Activated T-helper 17 cell treated with anti-CD3 and anti-CD28 coated beads, Interleukin-2, amount 50 U/mL, for 72 hours (primary cell): ENCODE data around the gene RPS24. TPM values are rescaled to one million over a fixed set of nuclear protein-coding genes. Genes with fewer than 3 reads are reported as not detected.
"Not testable (repeated sequence)": the region's sequence is repeated elsewhere in the genome, so short reads cannot be mapped to it uniquely, and the experiment has no call there.

Experiments used
- ATAC-seq: fragments of 150-1000 bp; cut with Tn5 transposase; replicated peaks from 2 replicates; pipeline ENCODE4 v1.10.0; 2021; ENCODE audit warnings: mild to moderate bottlenecking, moderate library complexity
- H3K27ac Mint-ChIP-seq: one replicate; pipeline ENCODE4 v1.8.0; 2022; ENCODE audit warnings: mixed read lengths
- H3K27me3 Mint-ChIP-seq: one replicate; pipeline ENCODE4 v1.8.0; 2022; ENCODE audit warnings: mixed read lengths
- H3K36me3 Mint-ChIP-seq: one replicate; pipeline ENCODE4 v1.8.0; 2022; ENCODE audit warnings: low read depth, mild to moderate bottlenecking, mixed read lengths
- H3K4me1 Mint-ChIP-seq: one replicate; pipeline ENCODE4 v1.8.0; 2022; ENCODE audit warnings: mixed read lengths
- H3K4me3 Mint-ChIP-seq: one replicate; pipeline ENCODE4 v1.8.0; 2022; ENCODE audit warnings: mild to moderate bottlenecking, mixed read lengths
- H3K9me3 Mint-ChIP-seq: one replicate; pipeline ENCODE4 v1.8.0; 2022; ENCODE audit warnings: mixed read lengths
- total RNA-seq, 2 donors: library from RNA; stranded (reverse); gene quantifications; one replicate each; pipeline ENCODE4 v1.2.3, GENCODE V29; 2022

The RPS24 gene
- total RNA-seq, 2 donors from 2014 or later, result 890 to 1,474 TPM

- ATAC-seq, result no peak
- Mint-ChIP-seq H3K4me3 (no peak overlapping the region), H3K27ac (no peak overlapping the region), H3K9me3 (no peaks in the 10 kb centered on the region), H3K4me1 (no peaks in the 10 kb centered on the region), H3K36me3 (peaks cover 14% of the 10 kb centered on the region), H3K27me3 (no peaks in the 10 kb centered on the region)
Measured at GRCh38 chr10:78053211-78053868, 19.7 kb downstream of the RPS24 start.

GRCh38 chr10:78058562-78058961 is 24.9 kb downstream of the RPS24 start:
- Mint-ChIP-seq H3K27me3 (peaks cover 9% of the 10 kb centered on the region), H3K9me3 (no peaks in the 10 kb centered on the region), H3K4me1 (no peaks in the 10 kb centered on the region), H3K36me3 (peaks cover 9% of the 10 kb centered on the region), H3K27ac (no peak overlapping the region), H3K4me3 (no peak overlapping the region)
- ATAC-seq, result no peak

GRCh38 chr10:78059906-78060702 is 26.4 kb downstream of the RPS24 start:
- peaks cover 9% of the 10 kb centered on the region for H3K27me3 Mint-ChIP-seq
- no peak overlapping the region for H3K4me3 Mint-ChIP-seq
- ATAC-seq, result no peak
- no peak overlapping the region for H3K27ac Mint-ChIP-seq
- no peaks in the 10 kb centered on the region for H3K9me3 Mint-ChIP-seq
- peaks cover 5% of the 10 kb centered on the region for H3K36me3 Mint-ChIP-seq
- H3K4me1 Mint-ChIP-seq, result no peaks in the 10 kb centered on the region

GRCh38 chr10:78062296-78062695 is 28.6 kb downstream of the RPS24 start:
- ATAC-seq, result no peak
- H3K4me3 Mint-ChIP-seq, result no peak overlapping the region

GRCh38 chr10:78063236-78063635 is 29.6 kb downstream of the RPS24 start:
- no peak for ATAC-seq
- H3K27ac Mint-ChIP-seq, result no peak overlapping the region
- no peaks in the 10 kb centered on the region for H3K4me1 Mint-ChIP-seq
- H3K36me3 Mint-ChIP-seq, result no peaks in the 10 kb centered on the region
- peaks cover 9% of the 10 kb centered on the region for H3K27me3 Mint-ChIP-seq
- H3K9me3 Mint-ChIP-seq, result no peaks in the 10 kb centered on the region
- H3K4me3 Mint-ChIP-seq, result no peak overlapping the region

More at GRCh38 chr10:78062296-78062695, 28.6 kb downstream of the RPS24 start:
- Mint-ChIP-seq H3K27ac (no peak overlapping the region), H3K27me3 (peaks cover 9% of the 10 kb centered on the region), H3K9me3 (no peaks in the 10 kb centered on the region), H3K4me1 (no peaks in the 10 kb centered on the region), H3K36me3 (no peaks in the 10 kb centered on the region)

- not testable (repeated sequence) for H3K9me3 Mint-ChIP-seq, H3K27ac Mint-ChIP-seq
Measured at GRCh38 chr10:78064919-78065318, 31.3 kb downstream of the RPS24 start.

GRCh38 chr10:78065611-78066010 is 31.9 kb downstream of the RPS24 start:
- no peaks in the 10 kb centered on the region for H3K9me3 Mint-ChIP-seq
- ATAC-seq, result no peak
- H3K4me1 Mint-ChIP-seq, result no peaks in the 10 kb centered on the region
- peaks cover 9% of the 10 kb centered on the region for H3K27me3 Mint-ChIP-seq
- no peaks in the 10 kb centered on the region for H3K36me3 Mint-ChIP-seq
- no peak overlapping the region for H3K27ac Mint-ChIP-seq
- no peak overlapping the region for H3K4me3 Mint-ChIP-seq

More at GRCh38 chr10:78064919-78065318, 31.3 kb downstream of the RPS24 start:
- not testable (repeated sequence) for H3K27me3 Mint-ChIP-seq, H3K36me3 Mint-ChIP-seq, H3K4me3 Mint-ChIP-seq, ATAC-seq, H3K4me1 Mint-ChIP-seq

GRCh38 chr10:78066012-78066411 is 32.3 kb downstream of the RPS24 start:
- Mint-ChIP-seq H3K9me3 (no peaks in the 10 kb centered on the region), H3K36me3 (no peaks in the 10 kb centered on the region), H3K4me1 (no peaks in the 10 kb centered on the region), H3K27me3 (peaks cover 9% of the 10 kb centered on the region), H3K4me3 (no peak overlapping the region), H3K27ac (no peak overlapping the region)
- ATAC-seq, result no peak

- H3K4me1 Mint-ChIP-seq, result no peaks in the 10 kb centered on the region
- ATAC-seq, result no peak
- no peaks in the 10 kb centered on the region for H3K9me3 Mint-ChIP-seq
- H3K36me3 Mint-ChIP-seq, result no peaks in the 10 kb centered on the region
- H3K27ac Mint-ChIP-seq, result no peak overlapping the region
- no peak overlapping the region for H3K4me3 Mint-ChIP-seq
- H3K27me3 Mint-ChIP-seq, result peaks cover 9% of the 10 kb centered on the region
Measured at GRCh38 chr10:78066728-78067430, 33.2 kb downstream of the RPS24 start.

GRCh38 chr10:78069151-78069550 is 35.5 kb downstream of the RPS24 start:
- H3K27ac Mint-ChIP-seq, result no peak overlapping the region
- H3K4me3 Mint-ChIP-seq, result no peak overlapping the region
- no peaks in the 10 kb centered on the region for H3K4me1 Mint-ChIP-seq
- H3K9me3 Mint-ChIP-seq, result no peaks in the 10 kb centered on the region
- no peaks in the 10 kb centered on the region for H3K36me3 Mint-ChIP-seq
- no peak for ATAC-seq
- no peaks in the 10 kb centered on the region for H3K27me3 Mint-ChIP-seq

- not testable (repeated sequence) for H3K4me3 Mint-ChIP-seq, H3K27me3 Mint-ChIP-seq, ATAC-seq, H3K9me3 Mint-ChIP-seq, H3K36me3 Mint-ChIP-seq, H3K27ac Mint-ChIP-seq, H3K4me1 Mint-ChIP-seq
Measured at GRCh38 chr10:78070064-78070463, 36.4 kb downstream of the RPS24 start.

GRCh38 chr10:78070726-78071125 is 37.1 kb downstream of the RPS24 start:
- Mint-ChIP-seq H3K27ac (no peak overlapping the region), H3K4me3 (no peak overlapping the region), H3K27me3 (no peaks in the 10 kb centered on the region), H3K4me1 (no peaks in the 10 kb centered on the region), H3K36me3 (no peaks in the 10 kb centered on the region), H3K9me3 (no peaks in the 10 kb centered on the region)
- no peak for ATAC-seq

- H3K4me1 Mint-ChIP-seq, result no peaks in the 10 kb centered on the region
- ATAC-seq, result no peak
- no peak overlapping the region for H3K27ac Mint-ChIP-seq
- no peak overlapping the region for H3K4me3 Mint-ChIP-seq
- no peaks in the 10 kb centered on the region for H3K36me3 Mint-ChIP-seq
- no peaks in the 10 kb centered on the region for H3K9me3 Mint-ChIP-seq
- H3K27me3 Mint-ChIP-seq, result no peaks in the 10 kb centered on the region
Measured at GRCh38 chr10:78071140-78071856, 37.6 kb downstream of the RPS24 start.

GRCh38 chr10:78071857-78072179 is 38.2 kb downstream of the RPS24 start:
- H3K4me3 Mint-ChIP-seq, result no peak overlapping the region
- no peaks in the 10 kb centered on the region for H3K27me3 Mint-ChIP-seq
- no peaks in the 10 kb centered on the region for H3K4me1 Mint-ChIP-seq
- no peak overlapping the region for H3K27ac Mint-ChIP-seq
- no peak for ATAC-seq
- H3K36me3 Mint-ChIP-seq, result no peaks in the 10 kb centered on the region
- H3K9me3 Mint-ChIP-seq, result no peaks in the 10 kb centered on the region
